Measurements from ENCODE around the gene HECTD1. TPM values are rescaled to one million over a fixed set of nuclear protein-coding genes. Genes with fewer than 3 reads are reported as not detected.

HECTD1 gene
- polyA plus RNA-seq, 1 of the 3 experiments (the other 2 are of a cell fraction): 43.2 TPM

DNA sequence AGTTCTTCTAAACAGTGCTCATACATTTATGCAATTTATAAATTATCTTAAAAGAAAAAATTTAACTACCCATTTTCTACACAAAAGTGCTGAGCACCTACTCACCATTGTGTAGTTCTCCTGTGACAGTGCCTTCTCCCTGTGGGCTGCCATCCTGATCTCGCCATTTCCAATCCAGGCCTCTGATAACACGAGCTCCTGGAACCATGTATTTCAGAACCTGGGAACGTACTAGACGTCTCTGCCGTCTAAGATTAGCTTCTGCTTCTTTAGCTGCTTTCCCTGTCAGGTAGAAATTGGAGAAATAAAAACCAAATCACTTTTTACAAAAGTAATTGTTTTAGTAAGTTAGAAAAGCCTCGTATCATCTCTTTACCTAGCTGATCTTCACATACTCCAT lies 74.5 kb downstream of the HECTD1 start:
- H3K4me1 ChIP-seq (ENCODE audit: control insufficient read depth in 1 of 2, insufficient read depth in 2 of 2, low read depth in 1 of 2, low read length in 1 of 2): no peaks in the 10 kb centered on the region
- no peaks in the 10 kb centered on the region for H3K9me3 ChIP-seq
- H3K9me2 ChIP-seq: no peaks in the 10 kb centered on the region
- POLR2A ChIA-PET: no interaction called here
- no peak overlapping the region for H3K9ac ChIP-seq
- no peaks in the 10 kb centered on the region for H3K27me3 ChIP-seq (ENCODE audit: insufficient read depth)
- TF ChIP-seq SMC3 (IDR thresholded peaks at IDR 0.05; ENCODE audit: low read depth, low read length) (no peak), TCF12 (IDR thresholded peaks at IDR 0.05) (no peak), FOXJ3 (CRISPR knock-in tag; IDR thresholded peaks at IDR 0.05) (no peak), JUND (IDR thresholded peaks at IDR 0.05) (no peak), MXI1 (IDR thresholded peaks at IDR 0.05; ENCODE audit: low read depth, low read length) (no peak), EP300 (IDR thresholded peaks at IDR 0.05; ENCODE audit: borderline replicate concordance in 1 of 2, low read depth in 1 of 2, low read length in 1 of 2) (no peak), RFX5 (IDR thresholded peaks at IDR 0.05; ENCODE audit: low read length) (no peak), FOSL2 (IDR thresholded peaks at IDR 0.05; ENCODE audit: borderline replicate concordance, low read depth) (no peak), SIN3A (IDR thresholded peaks at IDR 0.05; ENCODE audit: borderline replicate concordance, low read depth, low read length) (no peak), FOXM1 (IDR thresholded peaks at IDR 0.05; ENCODE audit: low read depth) (no peak)
- TF ChIP-seq, protein P1, sequence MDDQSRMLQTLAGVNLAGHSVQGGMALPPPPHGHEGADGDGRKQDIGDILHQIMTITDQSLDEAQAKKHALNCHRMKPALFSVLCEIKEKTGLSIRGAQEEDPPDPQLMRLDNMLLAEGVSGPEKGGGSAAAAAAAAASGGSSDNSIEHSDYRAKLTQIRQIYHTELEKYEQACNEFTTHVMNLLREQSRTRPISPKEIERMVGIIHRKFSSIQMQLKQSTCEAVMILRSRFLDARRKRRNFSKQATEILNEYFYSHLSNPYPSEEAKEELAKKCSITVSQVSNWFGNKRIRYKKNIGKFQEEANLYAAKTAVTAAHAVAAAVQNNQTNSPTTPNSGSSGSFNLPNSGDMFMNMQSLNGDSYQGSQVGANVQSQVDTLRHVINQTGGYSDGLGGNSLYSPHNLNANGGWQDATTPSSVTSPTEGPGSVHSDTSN (IDR thresholded peaks at IDR 0.05): no peak
- TF ChIP-seq, protein P2, sequence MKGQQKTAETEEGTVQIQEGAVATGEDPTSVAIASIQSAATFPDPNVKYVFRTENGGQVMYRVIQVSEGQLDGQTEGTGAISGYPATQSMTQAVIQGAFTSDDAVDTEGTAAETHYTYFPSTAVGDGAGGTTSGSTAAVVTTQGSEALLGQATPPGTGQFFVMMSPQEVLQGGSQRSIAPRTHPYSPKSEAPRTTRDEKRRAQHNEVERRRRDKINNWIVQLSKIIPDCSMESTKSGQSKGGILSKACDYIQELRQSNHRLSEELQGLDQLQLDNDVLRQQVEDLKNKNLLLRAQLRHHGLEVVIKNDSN (IDR thresholded peaks at IDR 0.05; ENCODE audit: borderline replicate concordance, low read depth): no peak
- TF ChIP-seq, protein P3, sequence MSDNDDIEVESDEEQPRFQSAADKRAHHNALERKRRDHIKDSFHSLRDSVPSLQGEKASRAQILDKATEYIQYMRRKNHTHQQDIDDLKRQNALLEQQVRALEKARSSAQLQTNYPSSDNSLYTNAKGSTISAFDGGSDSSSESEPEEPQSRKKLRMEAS (IDR thresholded peaks at IDR 0.05; ENCODE audit: low read depth): no peak
- TF ChIP-seq, protein P4, sequence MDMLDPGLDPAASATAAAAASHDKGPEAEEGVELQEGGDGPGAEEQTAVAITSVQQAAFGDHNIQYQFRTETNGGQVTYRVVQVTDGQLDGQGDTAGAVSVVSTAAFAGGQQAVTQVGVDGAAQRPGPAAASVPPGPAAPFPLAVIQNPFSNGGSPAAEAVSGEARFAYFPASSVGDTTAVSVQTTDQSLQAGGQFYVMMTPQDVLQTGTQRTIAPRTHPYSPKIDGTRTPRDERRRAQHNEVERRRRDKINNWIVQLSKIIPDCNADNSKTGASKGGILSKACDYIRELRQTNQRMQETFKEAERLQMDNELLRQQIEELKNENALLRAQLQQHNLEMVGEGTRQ (IDR thresholded peaks at IDR 0.05; ENCODE audit: borderline replicate concordance, low read depth, low read length): no peak
- 95% methylated on average over 6 of the region's 6 CpGs for WGBS (ENCODE audit: low lambda C conversion rate)
- H3K79me2 ChIP-seq (ENCODE audit: insufficient read depth): no peaks in the 10 kb centered on the region
- H2AFZ ChIP-seq (ENCODE audit: low read depth): no peak overlapping the region
- H3K36me3 ChIP-seq (replicated peaks in 1 of 2; ENCODE audit: control insufficient read depth in 1 of 2, insufficient read depth in 2 of 2, low read length in 1 of 2): peaks cover 82 to 84% of the 10 kb centered on the region in 2 experiments
- DNase-seq: no peak
- H3K4me3 ChIP-seq (ENCODE audit: low read depth in 2 of 2, low read length in 1 of 2): no peak overlapping the region
- H4K20me1 ChIP-seq (ENCODE audit: insufficient read depth): no peaks in the 10 kb centered on the region
- H3K4me2 ChIP-seq: no peak overlapping the region
- CTCF ChIA-PET: interaction anchor here (1.5 kb wide), 1 partner anchor 12 kb away, joined by 3 read pairs; no protein-coding TSS in a partner anchor
- H3K27ac ChIP-seq (ENCODE audit: low read depth in 2 of 2, low read length in 1 of 2): no peak overlapping the region
- H3F3A ChIP-seq (replicated peaks; ENCODE audit: insufficient read depth): peaks cover 4% of the 10 kb centered on the region
